SK-N-MC (cell line): Measurements from ENCODE around the gene TMEM243.

Experiments used
- EZH2 ChIP-seq: fragments of 200-600 bp; sonication (generic); IDR thresholded peaks from one replicate; pipeline ENCODE4 v1.6.1; 2017; ENCODE audit warnings: antibody characterized with exemption
- FOXP2 ChIP-seq: optimal IDR thresholded peaks from 2 replicates; pipeline ENCODE3; 2011; ENCODE audit warnings: mild to moderate bottlenecking, moderate library complexity; ENCODE audit not compliant: insufficient read depth; ENCODE audit errors: extremely low read length, control extremely low read depth
- POLR2AphosphoS5 ChIP-seq: IDR thresholded peaks from 2 replicates; pipeline ENCODE4 v1.6.1; 2012; ENCODE audit warnings: mild to moderate bottlenecking, low read depth, low read length, borderline replicate concordance

DNA sequence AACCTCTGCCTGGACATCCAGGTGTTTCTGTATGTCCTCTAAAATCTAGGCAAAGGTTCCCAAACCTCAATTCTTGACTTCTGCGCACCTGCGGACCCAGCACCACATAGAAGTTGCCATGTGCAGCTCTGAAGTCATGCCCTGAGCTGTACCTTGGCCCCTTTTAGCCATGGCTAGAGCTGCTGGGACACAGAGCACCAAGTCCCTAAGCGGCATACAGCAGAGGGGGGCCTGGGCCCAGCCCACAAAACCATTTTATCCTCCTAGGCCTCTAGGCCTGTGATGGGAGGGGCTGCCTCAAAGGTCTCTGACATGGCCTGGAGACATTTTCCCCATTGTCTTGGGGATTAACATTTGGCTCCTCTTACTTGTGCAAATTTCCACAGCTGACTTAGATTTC, 14.6 kb downstream of the TMEM243 start:
- TF ChIP-seq POLR2AphosphoS5 (no peak), EZH2 (no peak), FOXP2 (no peak)
